H1 (cell line): ENCODE measurements around the gene RPL7A. TPM values are rescaled to one million over a fixed set of nuclear protein-coding genes. Genes with fewer than 3 reads are reported as not detected.

ENCODE experiments used
- CTCF ChIA-PET: fragments of 300-600 bp; sonication (Branson Sonifier 250); formaldehyde crosslinking; loops from one replicate; lab custom pipeline; 2021; ENCODE audit not compliant: partially characterized antibody; lab: Charles Lee
- POLR2A ChIA-PET: fragments of 300-600 bp; sonication (Branson Sonifier 250); formaldehyde crosslinking; loops from one replicate; lab custom pipeline; 2021; ENCODE audit warnings: inconsistent platforms; ENCODE audit not compliant: partially characterized antibody; lab: Charles Lee
- DNase-seq, 2 experiments: peaks; one replicate each; pipeline versions ENCODE4 v3.0.0 to v3.0.0-alpha.2; 2010 to 2022; ENCODE audit warnings: low spot score in 2 of 2, low read depth in 1 of 2, mixed read lengths in 1 of 2
- FAIRE-seq: peaks from 2 replicates; lab custom pipeline; 2011; peaks lifted over from hg19 to GRCh38; lab: Jason Lieb, UNC
- H2AFZ ChIP-seq: 2 replicates; pipeline ENCODE4 v1.8.1; 2012; ENCODE audit warnings: low read length, inconsistent platforms
- H2AK5ac ChIP-seq: 2 replicates; pipeline ENCODE4 v1.6.1; 2013; ENCODE audit warnings: low read depth, low read length
- H2BK120ac ChIP-seq: replicated peaks from 2 replicates; pipeline ENCODE3; 2013; ENCODE audit warnings: low read depth, low read length, inconsistent platforms
- H2BK12ac ChIP-seq: 2 replicates; pipeline ENCODE4 v1.6.1; 2013; ENCODE audit warnings: low read depth, low read length
- H2BK15ac ChIP-seq: 2 replicates; pipeline ENCODE4 v1.6.1; 2013; ENCODE audit warnings: low read length
- H2BK20ac ChIP-seq: 2 replicates; pipeline ENCODE4 v1.6.1; 2013; ENCODE audit warnings: low read length
- H2BK5ac ChIP-seq: 2 replicates; pipeline ENCODE4 v1.6.1; 2013; ENCODE audit warnings: low read depth, low read length
- H3K14ac ChIP-seq: 2 replicates; pipeline ENCODE4 v1.6.1; 2013; ENCODE audit warnings: inconsistent platforms; ENCODE audit not compliant: insufficient read length
- H3K18ac ChIP-seq: 2 replicates; pipeline ENCODE4 v1.6.1; 2013; ENCODE audit warnings: low read length; ENCODE audit errors: extremely low read depth
- H3K23ac ChIP-seq: 2 replicates; pipeline ENCODE4 v1.6.1; 2013; ENCODE audit warnings: inconsistent platforms; ENCODE audit not compliant: insufficient read length
- H3K23me2 ChIP-seq: 2 replicates; pipeline ENCODE4 v1.6.1; 2013; ENCODE audit warnings: low read depth, low read length
- H3K27ac ChIP-seq: 2 replicates; pipeline ENCODE4 v1.6.1; 2011; ENCODE audit warnings: low read depth, low read length, inconsistent platforms
- H3K27me3 ChIP-seq, 4 experiments: replicated peaks in 1 of 4; 1 replicate in 1 of 4; 2 replicates in 3 of 4; pipeline versions ENCODE4 v1.6.1 to v1.8.1; 2011 to 2013; ENCODE audit warnings: low read length in 3 of 4, mild to moderate bottlenecking in 3 of 4, inconsistent platforms in 2 of 4, mixed read lengths in 2 of 4, moderate library complexity in 1 of 4; ENCODE audit not compliant: control insufficient read depth in 3 of 4, insufficient read depth in 3 of 4; ENCODE audit errors: extremely low read depth in 1 of 4
- H3K36me3 ChIP-seq, 4 experiments: 2 replicates each; pipeline versions ENCODE4 v1.6.1 to v1.8.1; 2011 to 2013; ENCODE audit warnings: mild to moderate bottlenecking in 4 of 4, low read length in 3 of 4, moderate library complexity in 2 of 4, control low read depth in 1 of 4, inconsistent platforms in 1 of 4; ENCODE audit not compliant: insufficient read depth in 4 of 4, control insufficient read depth in 2 of 4
- H3K4ac ChIP-seq: replicated peaks from 2 replicates; pipeline ENCODE3; 2013; ENCODE audit warnings: low read length, low read depth, mixed read lengths, inconsistent platforms; ENCODE audit not compliant: insufficient read length
- H3K4me1 ChIP-seq, 4 experiments: replicated peaks in 1 of 4; 1 replicate in 1 of 4; 2 replicates in 3 of 4; pipeline versions ENCODE4 v1.6.1 to v1.8.1; 2011 to 2013; ENCODE audit warnings: low read length in 3 of 4, inconsistent platforms in 2 of 4, mixed read lengths in 1 of 4; ENCODE audit not compliant: insufficient read depth in 4 of 4, control insufficient read depth in 3 of 4
- H3K4me2 ChIP-seq, 2 experiments: 2 replicates each; pipeline versions ENCODE4 v1.6.1 to v1.8.1; 2011 to 2013; ENCODE audit warnings: low read depth in 2 of 2, low read length in 2 of 2, control low read depth in 1 of 2, inconsistent platforms in 1 of 2, mild to moderate bottlenecking in 1 of 2; ENCODE audit not compliant: insufficient read depth in 1 of 2
- H3K4me3 ChIP-seq, 4 experiments: fragments of 200-600, 300-600 bp in 1 of 4; sonication (generic), shearing (Covaris generic), sonication (Bioruptor Twin) in 1 of 4; 2 replicates each; pipeline versions ENCODE4 v1.5.1 to v1.8.1; 2011 to 2016; ENCODE audit warnings: low read length in 4 of 4, low read depth in 3 of 4, control low read depth in 2 of 4, inconsistent platforms in 2 of 4, mild to moderate bottlenecking in 2 of 4, mixed read lengths in 1 of 4, moderate library complexity in 1 of 4; ENCODE audit not compliant: insufficient read depth in 2 of 4; ENCODE audit errors: extremely low read depth in 1 of 4
- H3K56ac ChIP-seq: replicated peaks from 2 replicates; pipeline ENCODE3; 2013; ENCODE audit warnings: low read depth, mild to moderate bottlenecking, mixed read lengths, low read length, inconsistent platforms; ENCODE audit not compliant: insufficient read length
- H3K79me1 ChIP-seq: 2 replicates; pipeline ENCODE4 v1.6.1; 2013; ENCODE audit warnings: low read depth, low read length, control low read depth
- H3K79me2 ChIP-seq, 2 experiments: 2 replicates each; pipeline versions ENCODE4 v1.6.1 to v1.8.1; 2012 to 2013; ENCODE audit warnings: low read length in 2 of 2, mild to moderate bottlenecking in 2 of 2, inconsistent platforms in 1 of 2; ENCODE audit not compliant: insufficient read depth in 2 of 2, control insufficient read depth in 1 of 2
- H3K9ac ChIP-seq, 4 experiments: replicated peaks in 1 of 4; 1 replicate in 1 of 4; 2 replicates in 3 of 4; pipeline versions ENCODE4 v1.6.1 to v1.8.1; 2011 to 2013; ENCODE audit warnings: low read depth in 3 of 4, low read length in 3 of 4, control low read depth in 2 of 4, mild to moderate bottlenecking in 2 of 4, moderate library complexity in 2 of 4, inconsistent platforms in 1 of 4; ENCODE audit errors: extremely low read depth in 1 of 4
- H3K9me3 ChIP-seq, 2 experiments: 2 replicates each; pipeline versions ENCODE4 v1.6.1 to v1.8.1; 2012 to 2013; ENCODE audit warnings: mild to moderate bottlenecking in 2 of 2, moderate library complexity in 2 of 2, control low read depth in 1 of 2, inconsistent platforms in 1 of 2, low read depth in 1 of 2, low read length in 1 of 2, mixed read lengths in 1 of 2; ENCODE audit not compliant: insufficient read depth in 2 of 2
- H4K20me1 ChIP-seq, 2 experiments: replicated peaks in 1 of 2; 2 replicates each; pipeline versions ENCODE3 to v1.8.1; 2011 to 2013; ENCODE audit warnings: inconsistent platforms in 2 of 2, low read length in 2 of 2, mild to moderate bottlenecking in 1 of 2; ENCODE audit not compliant: insufficient read depth in 2 of 2, control insufficient read depth in 1 of 2
- H4K5ac ChIP-seq: 2 replicates; pipeline ENCODE4 v1.6.1; 2013; ENCODE audit warnings: low read length, low read depth, mixed read lengths, inconsistent platforms; ENCODE audit not compliant: insufficient read length
- H4K8ac ChIP-seq: 2 replicates; pipeline ENCODE4 v1.8.0; 2013; ENCODE audit warnings: mild to moderate bottlenecking, moderate library complexity, low read length, inconsistent platforms; ENCODE audit not compliant: insufficient read depth; ENCODE audit errors: extremely low read depth
- H4K91ac ChIP-seq: replicated peaks from 2 replicates; pipeline ENCODE3; 2013; ENCODE audit warnings: low read length, mixed read lengths, inconsistent platforms; ENCODE audit not compliant: insufficient read length
- CTBP2 ChIP-seq: IDR thresholded peaks from 2 replicates; pipeline ENCODE4 v1.7.0; 2011; ENCODE audit warnings: borderline replicate concordance, mild to moderate bottlenecking, moderate library complexity, mixed read lengths, low read length; ENCODE audit not compliant: insufficient read depth, insufficient read length
- POLR2AphosphoS5 ChIP-seq: IDR thresholded peaks from 2 replicates; pipeline ENCODE4 v1.6.1; 2011; ENCODE audit warnings: low read depth, low read length
- WGBS, 2 experiments: shearing (Covaris generic) in 1 of 2; methylation state at CpG; one replicate each; pipeline versions ENCODE4 v1.1.6 to v1.1.7; 2013 to 2015; ENCODE audit warnings: low lambda C conversion rate in 2 of 2, mixed read lengths in 2 of 2, inconsistent platforms in 1 of 2, low coverage in 1 of 2, missing lambda C conversion rate in 1 of 2; ENCODE audit not compliant: insufficient replicate concordance in 2 of 2, insufficient coverage in 1 of 2, insufficient read length in 1 of 2; ENCODE audit errors: extremely low coverage in 1 of 2, missing lambda C conversion rate in 1 of 2; 5-methylcytosine and 5-hydroxymethylcytosine counted together
- polyA plus RNA-seq, 7 experiments: library from polyadenylated mRNA; depleted of rRNA in 3 of 7; stranded (reverse) in 5 of 7; unstranded in 2 of 7; fragments of >200 nt in 5 of 7; fragments of 200-250 nt in 2 of 7; gene quantifications; 1 replicate in 5 of 7; 2 replicates in 1 of 7; 4 replicates in 1 of 7; pipeline versions ENCODE4 v1.2.1 to v1.2.3, GENCODE V29; 2011 to 2013; ENCODE audit warnings: missing spikeins in 2 of 7, mixed read lengths in 2 of 7
- total RNA-seq: library from RNA; stranded (reverse); fragmentation: NEBNext Ultra II Directional; extraction: Animal tissue kit (Norgen Biotek cat#: 25700); gene quantifications from 2 replicates; pipeline ENCODE4 v1.2.1, GENCODE V29; 2021

RPL7A gene
- total and polyA plus RNA-seq, 2 of the 8 experiments (the other 6 are each of a cell fraction or from before 2014, with no cell fraction given), result 2,578 to 2,783 TPM

GRCh38 chr9:133331221-133331620, 16.8 kb upstream of the RPL7A start:
- H4K20me1 ChIP-seq, result peaks cover 4 to 16% of the 10 kb centered on the region in 2 experiments
- 94% methylated on average over 19 of the region's 19 CpGs; no CpG with 5 or more reads in 1 of the 2 experiments for WGBS, 2 experiments
- no peak overlapping the region for H3K56ac ChIP-seq
- TF ChIP-seq CTBP2, result no peak
- peak; percentile 29; the same call in 1 of the 2 replicates for TF ChIP-seq POLR2AphosphoS5
- H3K36me3 ChIP-seq, result peaks cover 20 to 43% (median 35%) of the 10 kb centered on the region in 4 experiments
- H2BK120ac ChIP-seq, result no peak overlapping the region
- no peak overlapping the region for H2AFZ ChIP-seq
- no peak overlapping the region for H3K27ac ChIP-seq
- no peak overlapping the region for H2BK12ac ChIP-seq
- no peak overlapping the region for H3K9ac ChIP-seq
- no peak overlapping the region for H4K91ac ChIP-seq
- H2BK20ac ChIP-seq, result no peak overlapping the region
- FAIRE-seq (no peak), DNase-seq (no peak)
- CTCF ChIA-PET, result interaction anchor here (0.8 to 7.0 kb wide), 8 partner anchors 9 to 170 kb away, joined by 4 to 123 read pairs (median 10); no protein-coding TSS in a partner anchor
- H3K23me2 ChIP-seq, result peaks cover 2% of the 10 kb centered on the region; the same call in 1 of the 2 replicates
- no peak overlapping the region for H2BK15ac ChIP-seq
- no peak overlapping the region for H2AK5ac ChIP-seq
- peaks cover 0 to 7% (median 2%) of the 10 kb centered on the region in 4 experiments; a peak in 1 of 7 replicates for H3K4me1 ChIP-seq
- no peak overlapping the region for H4K5ac ChIP-seq
- H3K23ac ChIP-seq, result no peak overlapping the region
- no peak overlapping the region for H4K8ac ChIP-seq
- POLR2A ChIA-PET, result interaction anchor here (0.8 to 7.3 kb wide), 9 partner anchors 9 to 149 kb away, joined by 3 to 120 read pairs (median 6); partner anchors contain the start of genes MED22, RPL7A, SURF1 and SURF2
- H3K4me3 ChIP-seq, result no peak overlapping the region
- H3K9me3 ChIP-seq, result no peaks in the 10 kb centered on the region
- H2BK5ac ChIP-seq, result no peak overlapping the region
- no peak overlapping the region for H3K4ac ChIP-seq
- H3K14ac ChIP-seq, result no peak overlapping the region
- H3K79me2 ChIP-seq, result peaks cover 0 to 15% of the 10 kb centered on the region in 2 experiments; a peak in 2 of 4 replicates
- H3K79me1 ChIP-seq, result peaks cover 10% of the 10 kb centered on the region
- H3K4me2 ChIP-seq, result no peak overlapping the region
- no peak overlapping the region for H3K18ac ChIP-seq
- no peaks in the 10 kb centered on the region for H3K27me3 ChIP-seq
